ENCODE results near the gene NOX4.

Gene NOX4

DNA sequence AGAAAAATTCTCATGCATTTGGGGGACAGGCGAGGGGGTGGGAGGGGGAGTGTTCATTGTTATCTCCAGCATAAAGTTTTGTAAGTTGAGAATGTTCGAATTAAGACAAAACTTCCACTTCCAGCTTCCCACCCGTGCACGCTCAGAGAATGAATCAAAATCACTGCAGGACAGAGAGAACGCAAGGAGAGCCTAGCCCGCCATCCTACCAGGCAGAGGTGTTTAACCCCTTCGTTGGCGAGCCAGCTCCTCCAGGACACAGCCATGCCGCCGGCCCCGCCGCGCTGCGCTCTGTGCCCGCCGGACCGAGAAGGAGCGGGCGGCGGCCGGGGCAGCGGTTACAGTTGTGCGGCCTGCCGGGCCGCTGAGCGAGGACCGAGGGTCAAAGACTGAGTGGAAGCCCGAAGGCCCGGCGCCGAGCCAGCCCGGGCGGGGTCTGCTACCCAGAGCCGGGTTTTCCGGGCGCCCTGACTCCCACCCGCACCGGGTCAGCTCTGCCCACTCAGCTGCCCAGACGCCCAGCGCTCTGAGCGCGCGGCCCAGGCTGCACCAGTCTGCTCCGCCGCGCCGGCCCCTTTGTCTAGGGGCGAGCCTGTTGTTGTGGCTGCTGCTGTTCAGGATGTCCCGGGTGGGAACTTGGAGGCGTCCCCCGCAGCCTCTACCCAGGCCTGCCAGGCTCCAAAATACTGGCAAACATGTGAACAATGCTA is at the start of gene NOX4:
Gene NOX4 (minus strand): TSS at position 395 of the 710 bp plus-strand sequence. CDS start 129 bp downstream, at position 266.
- ATAC-seq (no peak), DNase-seq (ENCODE audit: low spot score in 2 of 2) (no peak)
- Mint-ChIP-seq H3K27ac (no peak within 1 kb of the TSS), H3K36me3 (no peaks in the 10 kb centered on the region), H3K4me1 (no peaks in the 10 kb centered on the region), H3K9me3 (peaks cover 6% of the 10 kb centered on the region), H3K4me3 (no peak within 1 kb of the TSS)

DNA sequence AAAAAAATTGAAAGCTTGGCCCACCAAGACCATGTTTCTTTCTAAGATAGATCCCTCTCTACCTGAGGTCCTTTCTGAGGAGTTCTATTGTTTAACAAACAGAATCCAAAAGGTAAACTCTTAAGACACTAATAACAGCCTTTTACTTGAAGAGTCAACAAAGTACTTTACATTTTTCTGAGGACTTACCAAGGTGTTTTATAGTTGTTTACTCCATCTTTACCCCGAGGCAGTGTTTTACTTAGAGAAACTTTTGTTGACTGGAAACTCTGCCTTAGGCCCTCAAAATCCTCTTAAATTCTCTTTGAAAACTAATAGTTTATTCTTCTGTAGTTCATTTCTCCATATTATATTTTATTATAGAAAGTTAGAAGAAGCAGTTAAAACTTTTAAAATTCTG is 49.7 kb upstream of the NOX4 start:
- H3K36me3 Mint-ChIP-seq = no peaks in the 10 kb centered on the region
- DNase-seq (ENCODE audit: low spot score in 2 of 2) = no peak

GRCh38 chr11:89537936-89538335 is 46.8 kb upstream of the NOX4 start:
- ATAC-seq = no peak
- H3K4me1 Mint-ChIP-seq = no peaks in the 10 kb centered on the region
- no peak overlapping the region for H3K27ac Mint-ChIP-seq
- no peak for DNase-seq (ENCODE audit: low spot score in 2 of 2)
- no peaks in the 10 kb centered on the region for H3K36me3 Mint-ChIP-seq
- no peak overlapping the region for H3K4me3 Mint-ChIP-seq
- H3K9me3 Mint-ChIP-seq = peaks cover 18% of the 10 kb centered on the region

More for the DNA sequence above, 49.7 kb upstream of the NOX4 start:
- Mint-ChIP-seq H3K4me1 (no peaks in the 10 kb centered on the region), H3K27ac (no peak overlapping the region), H3K9me3 (peaks cover 12% of the 10 kb centered on the region), H3K4me3 (no peak overlapping the region)
- ATAC-seq = no peak

- no peak overlapping the region for H3K27ac Mint-ChIP-seq
- H3K9me3 Mint-ChIP-seq = peaks cover 18% of the 10 kb centered on the region
- DNase-seq (ENCODE audit: low spot score in 2 of 2) (no peak), ATAC-seq (no peak)
- no peaks in the 10 kb centered on the region for H3K4me1 Mint-ChIP-seq
- H3K4me3 Mint-ChIP-seq = no peak overlapping the region
- no peaks in the 10 kb centered on the region for H3K36me3 Mint-ChIP-seq
Observed at GRCh38 chr11:89536926-89537325, 45.8 kb upstream of the NOX4 start.

DNA sequence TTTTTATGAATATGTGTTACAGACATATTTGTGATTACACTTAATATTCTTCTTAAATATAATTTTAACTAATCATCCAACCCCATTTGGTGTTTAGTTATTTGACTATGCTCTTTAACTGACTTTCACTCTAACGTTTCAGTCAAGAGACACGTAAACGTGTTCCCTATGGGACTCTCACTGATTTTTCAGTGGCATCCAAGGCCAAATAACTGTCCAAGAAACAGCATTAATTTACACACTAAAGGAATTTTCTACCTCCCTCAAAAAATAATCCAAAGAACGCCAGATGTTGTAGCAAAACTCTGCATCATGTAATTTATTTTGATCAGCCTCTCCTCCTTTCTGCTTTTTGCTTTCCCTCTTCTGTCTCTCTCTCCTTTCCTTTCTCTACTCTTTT is 44.0 kb upstream of the NOX4 start:
- DNase-seq (ENCODE audit: low spot score in 2 of 2) (no peak), ATAC-seq (no peak)
- no peak overlapping the region for H3K27ac Mint-ChIP-seq
- H3K36me3 Mint-ChIP-seq = no peaks in the 10 kb centered on the region
- no peaks in the 10 kb centered on the region for H3K4me1 Mint-ChIP-seq
- H3K4me3 Mint-ChIP-seq = no peak overlapping the region
- H3K9me3 Mint-ChIP-seq = peaks cover 19% of the 10 kb centered on the region

- DNase-seq (ENCODE audit: low spot score in 2 of 2) (no peak), ATAC-seq (no peak)
- no peak overlapping the region for H3K27ac Mint-ChIP-seq
- H3K4me3 Mint-ChIP-seq = no peak overlapping the region
- no peaks in the 10 kb centered on the region for H3K4me1 Mint-ChIP-seq
- peaks cover 6% of the 10 kb centered on the region for H3K9me3 Mint-ChIP-seq
- H3K36me3 Mint-ChIP-seq = no peaks in the 10 kb centered on the region
Observed at GRCh38 chr11:89529626-89530380, 38.6 kb upstream of the NOX4 start.

- Mint-ChIP-seq H3K27ac (no peak overlapping the region), H3K4me1 (no peaks in the 10 kb centered on the region)
Observed at GRCh38 chr11:89521792-89522191, 30.6 kb upstream of the NOX4 start.

DNA sequence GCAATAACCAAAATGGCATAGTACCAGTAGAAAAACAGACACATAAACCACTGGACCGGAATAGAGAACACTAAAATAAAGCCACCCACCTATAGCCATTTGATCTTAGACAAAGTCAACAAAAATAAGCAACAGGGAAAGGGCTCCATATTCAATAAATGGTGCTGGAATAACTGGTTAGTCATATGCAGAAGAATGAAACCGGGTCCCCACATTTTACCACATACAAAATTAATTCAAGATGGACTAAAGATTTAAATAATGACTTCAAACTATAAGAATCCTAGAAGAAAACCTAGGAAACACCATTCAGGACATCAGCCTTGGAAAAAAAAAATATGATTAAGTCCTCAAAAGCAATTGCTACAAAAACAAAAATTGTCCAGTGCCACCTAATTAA is 30.1 kb upstream of the NOX4 start:
- Mint-ChIP-seq H3K36me3 (no peaks in the 10 kb centered on the region), H3K9me3 (peaks cover 2% of the 10 kb centered on the region), H3K4me3 (no peak overlapping the region), H3K4me1 (no peaks in the 10 kb centered on the region), H3K27ac (no peak overlapping the region)
- ATAC-seq (no peak), DNase-seq (ENCODE audit: low spot score in 2 of 2) (no peak)

More at GRCh38 chr11:89521792-89522191, 30.6 kb upstream of the NOX4 start:
- Mint-ChIP-seq H3K36me3 (no peaks in the 10 kb centered on the region), H3K9me3 (peaks cover 2% of the 10 kb centered on the region), H3K4me3 (no peak overlapping the region)
- ATAC-seq (no peak), DNase-seq (ENCODE audit: low spot score in 2 of 2) (no peak)

DNA sequence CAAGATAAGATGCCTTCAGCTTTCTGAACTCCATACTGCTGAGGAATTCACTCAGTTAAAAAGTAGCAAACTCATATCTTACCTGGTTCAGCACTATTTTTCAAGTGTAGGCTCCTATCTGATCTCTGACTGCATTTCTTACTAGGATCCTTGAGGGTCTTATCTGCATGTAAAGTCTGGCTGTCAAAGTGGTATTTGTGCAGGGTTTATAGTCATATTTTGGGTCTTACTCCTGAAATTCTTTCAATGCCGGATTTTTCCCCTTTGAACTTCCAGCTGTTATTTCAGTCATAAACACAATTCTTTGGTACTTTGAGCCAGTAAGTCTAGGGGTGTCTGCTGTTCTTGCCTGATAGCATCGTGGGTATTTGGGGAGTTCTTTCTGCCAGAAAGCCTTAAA is 25.3 kb upstream of the NOX4 start:
- H3K4me1 Mint-ChIP-seq = no peaks in the 10 kb centered on the region
- no peak overlapping the region for H3K27ac Mint-ChIP-seq
- DNase-seq (ENCODE audit: low spot score in 2 of 2) = no peak
- peaks cover 13% of the 10 kb centered on the region for H3K9me3 Mint-ChIP-seq
- no peaks in the 10 kb centered on the region for H3K36me3 Mint-ChIP-seq
- no peak overlapping the region for H3K4me3 Mint-ChIP-seq
- no peak for ATAC-seq

DNA sequence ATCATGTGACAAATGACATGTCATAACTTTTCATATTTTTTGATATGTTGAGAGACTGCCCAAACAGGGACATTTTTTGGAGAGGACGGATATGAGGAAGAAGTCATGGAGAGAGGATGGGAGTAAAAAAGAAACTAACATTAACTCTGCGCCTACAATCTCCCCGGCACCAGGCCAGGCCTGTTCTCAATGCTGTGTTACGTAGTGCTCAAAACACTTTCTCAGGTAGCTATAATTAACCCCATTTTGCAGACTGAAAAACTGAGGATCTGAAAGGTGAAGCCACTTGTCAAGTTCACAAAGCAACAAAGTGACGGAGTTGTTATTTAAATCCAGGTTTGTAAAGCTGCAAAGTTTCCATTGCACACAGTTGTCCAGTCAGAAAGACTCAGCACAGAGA is 17.4 kb upstream of the NOX4 start:
- ATAC-seq = no peak
- H3K4me1 Mint-ChIP-seq = no peaks in the 10 kb centered on the region
- peaks cover 14% of the 10 kb centered on the region for H3K9me3 Mint-ChIP-seq
- H3K27ac Mint-ChIP-seq = no peak overlapping the region
- DNase-seq (ENCODE audit: low spot score in 2 of 2) = no peak
- no peaks in the 10 kb centered on the region for H3K36me3 Mint-ChIP-seq
- H3K4me3 Mint-ChIP-seq = no peak overlapping the region

GRCh38 chr11:89504270-89504669 is 13.1 kb upstream of the NOX4 start:
- Mint-ChIP-seq H3K36me3 (no peaks in the 10 kb centered on the region), H3K4me3 (no peak overlapping the region), H3K27ac (no peak overlapping the region), H3K9me3 (peaks cover 14% of the 10 kb centered on the region), H3K4me1 (no peaks in the 10 kb centered on the region)
- ATAC-seq = no peak
- no peak for DNase-seq (ENCODE audit: low spot score in 2 of 2)

DNA sequence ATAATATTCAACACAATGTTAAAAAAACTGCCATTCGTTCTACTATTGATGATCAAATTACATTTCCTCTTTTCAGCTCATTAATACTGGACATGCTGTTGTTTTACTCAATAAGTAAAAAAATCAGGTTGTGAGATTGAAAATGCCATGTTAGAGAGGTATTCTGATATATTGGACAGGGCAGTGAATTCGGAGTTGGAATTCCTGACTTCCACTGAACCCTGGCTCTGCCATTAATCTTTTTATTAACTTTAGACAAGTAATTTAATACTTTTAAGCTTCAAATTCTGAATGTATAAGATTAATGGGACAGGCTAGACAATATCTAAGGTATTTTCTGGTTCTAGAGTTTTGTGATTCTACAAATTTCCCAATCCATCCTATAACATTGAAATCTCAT is 12.2 kb upstream of the NOX4 start:
- Mint-ChIP-seq H3K9me3 (peaks cover 14% of the 10 kb centered on the region), H3K4me1 (no peaks in the 10 kb centered on the region), H3K4me3 (no peak overlapping the region), H3K27ac (no peak overlapping the region), H3K36me3 (no peaks in the 10 kb centered on the region)
- ATAC-seq (no peak), DNase-seq (ENCODE audit: low spot score in 2 of 2) (no peak)

- no peak overlapping the region for H3K4me3 Mint-ChIP-seq
- H3K9me3 Mint-ChIP-seq = peaks cover 14% of the 10 kb centered on the region
- H3K27ac Mint-ChIP-seq = no peak overlapping the region
- no peaks in the 10 kb centered on the region for H3K36me3 Mint-ChIP-seq
- ATAC-seq = no peak
- DNase-seq (ENCODE audit: low spot score in 2 of 2) = no peak
- H3K4me1 Mint-ChIP-seq = no peaks in the 10 kb centered on the region
Observed at GRCh38 chr11:89502301-89502700, 11.1 kb upstream of the NOX4 start.

DNA sequence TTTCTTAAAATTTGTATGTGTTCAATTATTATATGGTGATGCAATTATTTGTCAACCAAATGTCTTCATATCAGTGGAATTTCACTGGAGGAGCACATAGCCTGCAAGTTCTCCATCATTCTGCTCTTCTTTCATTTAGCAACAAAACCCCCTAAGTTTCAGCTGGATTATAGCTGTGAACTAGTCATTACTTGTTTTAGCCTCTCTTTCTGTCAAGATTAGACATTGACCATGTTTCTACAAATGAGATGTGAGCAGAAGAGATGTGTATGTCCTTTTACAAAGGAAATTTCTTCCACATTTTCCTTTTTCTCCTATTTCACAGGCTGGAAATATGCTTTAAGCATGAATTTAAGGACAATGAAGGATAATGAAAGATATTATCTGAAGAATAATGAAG is 9.2 kb upstream of the NOX4 start:
- ATAC-seq = no peak
- peaks cover 13% of the 10 kb centered on the region for H3K9me3 Mint-ChIP-seq
- no peak overlapping the region for H3K27ac Mint-ChIP-seq
- H3K4me3 Mint-ChIP-seq = no peak overlapping the region
- no peaks in the 10 kb centered on the region for H3K36me3 Mint-ChIP-seq
- H3K4me1 Mint-ChIP-seq = no peaks in the 10 kb centered on the region
- DNase-seq (ENCODE audit: low spot score in 2 of 2) = no peak

DNA sequence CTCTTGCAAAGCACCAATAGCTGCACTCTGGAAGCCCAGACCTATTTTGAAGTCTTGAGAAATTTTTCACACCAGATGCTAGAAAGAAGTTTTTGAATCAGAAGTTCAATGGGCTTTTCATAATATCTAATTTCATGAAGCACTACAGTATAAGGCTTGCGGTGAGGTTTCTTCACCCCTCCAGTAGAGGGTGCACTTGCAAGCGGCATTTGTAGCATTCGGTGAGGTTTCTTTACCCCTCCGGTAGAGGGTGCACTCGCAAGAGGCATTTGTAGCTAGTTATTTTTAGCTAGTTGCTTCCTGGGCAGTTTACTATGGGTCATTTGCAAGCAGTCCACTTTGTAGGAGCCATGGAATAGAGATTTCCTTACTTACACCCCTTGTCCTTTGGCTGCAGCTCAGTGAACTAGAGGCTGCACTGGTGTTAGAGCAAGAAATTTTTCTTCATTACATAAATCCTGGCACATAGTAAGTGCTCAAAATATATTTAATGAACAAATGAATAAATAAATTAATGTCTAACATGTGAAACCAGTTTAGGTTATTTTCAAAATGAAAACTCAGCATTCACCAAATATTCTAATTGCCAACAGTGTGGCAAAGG is 7.8 kb upstream of the NOX4 start:
- Mint-ChIP-seq H3K4me1 (no peaks in the 10 kb centered on the region), H3K9me3 (peaks cover 11% of the 10 kb centered on the region), H3K4me3 (no peak overlapping the region), H3K27ac (no peak overlapping the region), H3K36me3 (no peaks in the 10 kb centered on the region)
- DNase-seq (ENCODE audit: low spot score in 2 of 2) (no peak), ATAC-seq (no peak)

GRCh38 chr11:89495951-89496350 is 4.8 kb upstream of the NOX4 start:
- Mint-ChIP-seq H3K36me3 (no peaks in the 10 kb centered on the region), H3K27ac (no peak overlapping the region), H3K9me3 (peaks cover 5% of the 10 kb centered on the region), H3K4me3 (no peak overlapping the region), H3K4me1 (no peaks in the 10 kb centered on the region)
- DNase-seq (ENCODE audit: low spot score in 2 of 2) = no peak
- ATAC-seq = no peak
